ENCODE data around the gene GPN2.
"Not testable (repeated sequence)": the region's sequence is repeated elsewhere in the genome, so short reads cannot be mapped to it uniquely, and the experiment has no call there.

DNA sequence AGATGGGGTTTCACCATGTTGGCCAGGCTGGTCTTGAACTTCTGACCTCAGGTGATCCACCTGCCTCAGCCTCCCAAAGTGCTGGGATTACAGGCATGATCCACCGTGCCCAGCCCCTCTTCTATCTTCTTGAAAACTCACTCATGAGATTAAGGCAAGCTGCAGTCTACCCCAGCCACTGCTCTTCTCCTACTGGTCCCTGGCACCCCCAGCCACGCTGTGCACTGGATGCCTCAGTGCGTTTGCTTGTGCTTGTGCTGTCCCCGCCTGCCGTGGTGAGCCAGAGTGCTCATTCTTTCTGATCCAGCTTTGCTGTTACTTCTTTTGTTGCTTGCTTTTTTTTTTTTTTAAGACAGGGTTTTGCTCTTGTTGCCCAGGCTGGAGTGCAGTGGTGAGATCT is 52.4 kb downstream of the GPN2 start:
- TF ChIP-seq POLR2A (IDR thresholded peaks at IDR 0.05) = not testable (repeated sequence)
- TF ChIP-seq, protein P1, sequence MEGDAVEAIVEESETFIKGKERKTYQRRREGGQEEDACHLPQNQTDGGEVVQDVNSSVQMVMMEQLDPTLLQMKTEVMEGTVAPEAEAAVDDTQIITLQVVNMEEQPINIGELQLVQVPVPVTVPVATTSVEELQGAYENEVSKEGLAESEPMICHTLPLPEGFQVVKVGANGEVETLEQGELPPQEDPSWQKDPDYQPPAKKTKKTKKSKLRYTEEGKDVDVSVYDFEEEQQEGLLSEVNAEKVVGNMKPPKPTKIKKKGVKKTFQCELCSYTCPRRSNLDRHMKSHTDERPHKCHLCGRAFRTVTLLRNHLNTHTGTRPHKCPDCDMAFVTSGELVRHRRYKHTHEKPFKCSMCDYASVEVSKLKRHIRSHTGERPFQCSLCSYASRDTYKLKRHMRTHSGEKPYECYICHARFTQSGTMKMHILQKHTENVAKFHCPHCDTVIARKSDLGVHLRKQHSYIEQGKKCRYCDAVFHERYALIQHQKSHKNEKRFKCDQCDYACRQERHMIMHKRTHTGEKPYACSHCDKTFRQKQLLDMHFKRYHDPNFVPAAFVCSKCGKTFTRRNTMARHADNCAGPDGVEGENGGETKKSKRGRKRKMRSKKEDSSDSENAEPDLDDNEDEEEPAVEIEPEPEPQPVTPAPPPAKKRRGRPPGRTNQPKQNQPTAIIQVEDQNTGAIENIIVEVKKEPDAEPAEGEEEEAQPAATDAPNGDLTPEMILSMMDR (IDR thresholded peaks at IDR 0.05 in 4 of 5, conservative IDR thresholded peaks at IDR 0.05 in 1 of 5) = not testable (repeated sequence)

All from gastrocnemius medialis (tissue), 4 donors.